ENCODE data around the gene CNIH3.

DNA sequence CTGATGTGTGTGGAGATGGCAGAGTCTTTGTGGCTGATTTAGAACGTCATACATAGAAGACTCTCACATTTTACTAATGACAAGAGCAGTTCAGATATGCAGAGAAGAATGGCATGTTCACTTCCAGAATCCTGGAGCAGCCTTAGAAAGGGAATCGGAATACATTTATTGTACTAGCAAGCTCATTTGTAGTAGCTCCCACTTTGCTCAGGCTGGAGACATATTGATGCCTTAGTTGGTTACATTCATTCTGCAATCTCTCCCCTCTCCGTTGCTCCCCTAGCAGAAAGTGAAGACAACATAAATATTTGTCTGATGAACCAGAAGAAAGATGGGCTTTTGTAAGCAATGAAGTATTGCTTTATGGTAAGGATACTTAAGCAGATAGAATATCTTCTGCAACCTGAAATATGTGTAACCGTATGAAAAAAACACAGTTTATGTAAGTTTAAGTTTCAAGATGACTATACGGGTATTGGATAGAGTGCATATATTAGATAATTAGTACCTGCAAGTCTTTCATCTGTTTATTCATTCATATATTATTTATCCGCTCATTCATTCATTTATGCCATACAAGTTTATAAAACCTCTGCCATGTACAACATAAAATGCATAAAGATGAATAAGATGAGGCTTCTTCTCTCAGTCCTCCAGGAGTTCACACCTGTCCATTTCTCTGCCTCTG, 135.7 kb downstream of the CNIH3 start:
- no peak for TF ChIP-seq CBX3 (IDR thresholded peaks at IDR 0.05; ENCODE audit: low read depth)
- no peak for TF ChIP-seq SP1 (IDR thresholded peaks at IDR 0.05; ENCODE audit: low read depth)
- TF ChIP-seq REST (IDR thresholded peaks at IDR 0.05; ENCODE audit: low read depth): no peak
- TF ChIP-seq CEBPB (IDR thresholded peaks at IDR 0.05; ENCODE audit: low read depth): no peak
- no peak for TF ChIP-seq EZH2phosphoT487 (IDR thresholded peaks at IDR 0.05; ENCODE audit: borderline replicate concordance)
- TF ChIP-seq RAD21 (IDR thresholded peaks at IDR 0.05; ENCODE audit: low read depth): no peak
- no peak for TF ChIP-seq POLR2AphosphoS5 (IDR thresholded peaks at IDR 0.05; ENCODE audit: low read depth, low read length)
- no peak for TF ChIP-seq CTCF (IDR thresholded peaks at IDR 0.05 in 2 of 3, conservative IDR thresholded peaks at IDR 0.05 in 1 of 3; ENCODE audit: borderline replicate concordance in 1 of 3, insufficient read depth in 1 of 3, low read depth in 2 of 3, low read length in 2 of 3)
- no peak for TF ChIP-seq POLR2A (IDR thresholded peaks at IDR 0.05; ENCODE audit: borderline replicate concordance, extremely low read depth, insufficient read depth, insufficient read length)
- TF ChIP-seq EZH2 (IDR thresholded peaks at IDR 0.05): no peak
- no peak for TF ChIP-seq TCF7L2 (IDR thresholded peaks at IDR 0.05; ENCODE audit: borderline replicate concordance, extremely low read depth, insufficient read depth, insufficient read length)

Measured in HCT116 (cell line).